ENCODE data around the gene NCKAP5L.
"Not testable (repeated sequence)": the region's sequence is repeated elsewhere in the genome, so short reads cannot be mapped to it uniquely, and the experiment has no call there.

NCKAP5L gene

DNA sequence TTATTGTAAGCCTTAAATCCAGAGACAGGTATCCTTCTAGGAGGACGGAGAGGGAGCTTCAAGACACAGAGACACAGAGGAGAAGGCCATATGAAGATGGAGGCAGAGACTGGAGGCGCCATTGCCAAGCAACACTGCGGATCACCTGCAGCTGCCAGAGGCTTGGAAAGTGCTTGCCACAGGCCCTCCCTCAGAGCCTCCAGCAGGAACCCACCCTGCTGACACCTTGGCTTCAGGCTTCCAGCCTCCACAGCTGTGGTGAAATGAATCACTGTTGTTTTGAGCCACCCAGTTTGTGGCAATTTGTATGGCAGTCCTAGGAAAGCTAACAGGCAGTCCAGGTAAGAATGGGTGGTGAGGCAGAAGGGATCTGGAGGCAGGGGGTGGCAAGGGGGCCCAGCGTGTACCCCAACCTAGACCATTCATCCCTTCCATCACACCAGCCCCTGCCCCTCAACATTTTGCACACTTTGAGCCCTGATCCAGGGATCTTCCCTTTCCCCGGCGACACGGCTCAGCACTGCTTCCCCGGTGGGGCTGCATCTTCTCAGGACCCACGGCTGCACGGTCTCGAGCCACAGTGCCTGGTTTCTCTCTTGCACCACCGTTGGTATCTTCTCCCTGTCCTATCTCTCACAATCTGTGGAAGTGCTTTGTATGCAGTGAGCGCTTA is 37.0 kb upstream of the NCKAP5L start:
- no peak for DNase-seq

DNA sequence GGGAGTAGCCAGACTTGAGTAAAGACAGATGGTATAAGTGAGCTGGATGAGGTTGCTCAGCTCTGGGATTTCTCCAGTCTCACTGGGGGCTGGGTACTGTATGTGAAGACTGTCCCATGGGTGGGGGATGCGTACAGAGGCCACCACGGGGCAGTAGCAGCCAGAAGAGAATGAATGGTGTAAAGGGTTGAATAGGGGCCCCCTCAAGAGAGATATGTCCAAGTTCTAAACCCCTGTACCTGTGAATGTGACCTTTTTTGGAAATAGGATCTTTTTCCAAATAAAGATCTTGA is 36.5 kb upstream of the NCKAP5L start:
- DNase-seq: no peak

DNA sequence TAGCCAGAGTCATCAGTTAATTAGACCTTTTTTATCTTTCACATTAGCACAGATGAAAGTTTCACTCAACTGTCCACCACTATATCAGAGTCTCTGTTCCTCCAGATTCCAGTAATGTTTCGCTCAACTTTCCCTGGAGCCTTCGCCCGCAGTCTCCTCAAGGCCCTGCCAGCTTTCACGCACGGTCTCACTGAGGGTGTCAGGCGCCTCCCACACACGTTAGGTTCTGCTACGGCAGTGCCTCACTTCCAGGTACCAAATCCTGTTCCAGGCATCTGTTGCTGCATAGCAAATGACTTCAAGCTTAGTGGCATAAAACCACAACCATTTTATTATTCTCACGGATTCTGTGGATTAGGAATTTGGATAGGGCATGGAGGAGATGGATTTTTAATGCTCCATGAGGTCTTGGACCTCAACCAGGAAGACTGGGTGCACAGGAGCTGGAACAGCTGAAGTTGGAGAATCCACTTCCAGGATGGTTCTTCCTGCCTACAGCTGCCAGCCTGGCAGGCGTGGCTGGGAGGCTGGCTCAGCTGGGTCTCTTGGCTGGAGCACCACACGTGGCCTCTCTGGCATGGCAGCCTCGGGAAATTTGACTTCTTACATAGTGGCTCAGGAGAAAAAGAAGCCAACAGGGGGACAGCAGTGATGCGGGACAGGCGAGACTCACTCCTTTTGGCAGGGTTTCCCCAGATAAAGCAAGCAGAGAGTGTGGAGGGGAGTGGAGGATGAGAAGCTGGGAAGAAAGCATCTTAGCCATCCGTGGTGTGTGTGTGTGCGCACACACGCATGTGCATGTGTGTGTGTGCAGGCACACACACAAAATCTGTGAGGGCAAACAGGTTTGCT is 36.0 kb upstream of the NCKAP5L start:
- DNase-seq: no peak

DNA sequence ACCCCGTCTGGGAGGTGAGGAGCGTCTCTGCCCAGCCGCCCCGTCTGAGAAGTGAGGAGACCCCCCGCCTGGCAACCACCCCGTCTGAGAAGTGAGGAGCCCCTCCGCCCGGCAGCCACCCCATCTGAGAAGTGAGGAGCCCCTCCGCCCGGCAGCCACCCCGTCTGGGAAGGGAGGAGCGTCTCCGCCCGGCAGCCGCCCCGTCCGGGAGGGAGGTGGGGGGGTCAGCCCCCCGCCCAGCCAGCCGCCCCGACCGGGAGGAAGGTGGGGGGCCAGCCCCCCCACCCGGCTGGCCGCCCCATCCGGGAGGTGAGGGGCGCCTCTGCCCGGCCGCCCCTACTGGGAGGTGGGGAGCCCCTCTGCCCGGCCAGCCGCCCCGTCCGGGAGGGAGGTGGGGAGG is 32.7 kb upstream of the NCKAP5L start:
- not testable (repeated sequence) for DNase-seq

DNA sequence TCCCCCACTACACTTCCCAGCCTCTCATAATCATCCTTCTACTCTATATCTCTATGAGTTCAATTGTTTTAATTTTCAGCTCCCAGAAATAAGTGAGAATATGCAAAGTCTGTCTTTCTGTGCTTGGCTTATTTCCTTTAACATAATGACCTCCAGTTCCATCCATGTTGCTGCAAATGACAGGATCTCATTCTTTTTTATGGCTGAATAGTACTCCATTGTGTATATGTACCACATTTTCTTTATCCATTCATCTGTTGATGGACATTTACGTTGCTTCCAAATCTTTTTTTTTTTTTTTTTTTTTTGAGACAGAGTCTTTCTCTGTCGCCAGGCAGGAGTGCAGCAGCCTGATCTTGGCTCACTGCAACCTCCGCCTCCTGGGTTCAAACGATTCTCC is 27.7 kb upstream of the NCKAP5L start:
- not testable (repeated sequence) for DNase-seq

DNA sequence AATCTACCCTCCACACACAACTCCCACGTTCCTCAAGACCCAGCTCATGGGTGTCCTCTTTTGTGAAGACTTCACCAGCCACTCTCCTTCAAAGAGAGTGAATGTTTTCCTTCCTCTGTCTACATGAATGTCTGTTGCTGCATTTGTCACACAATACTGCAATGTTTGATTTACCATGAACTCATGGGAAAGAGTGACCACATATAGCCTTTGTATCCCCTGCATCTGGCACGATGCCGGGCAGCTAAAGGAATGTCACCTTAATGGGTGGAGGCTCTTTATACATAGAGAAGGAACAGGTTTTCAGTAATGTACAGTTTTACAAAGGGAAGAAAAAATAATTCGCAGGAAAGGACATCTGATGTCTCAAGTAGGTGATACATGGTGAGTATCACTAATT is 26.8 kb upstream of the NCKAP5L start:
- DNase-seq: no peak

DNA sequence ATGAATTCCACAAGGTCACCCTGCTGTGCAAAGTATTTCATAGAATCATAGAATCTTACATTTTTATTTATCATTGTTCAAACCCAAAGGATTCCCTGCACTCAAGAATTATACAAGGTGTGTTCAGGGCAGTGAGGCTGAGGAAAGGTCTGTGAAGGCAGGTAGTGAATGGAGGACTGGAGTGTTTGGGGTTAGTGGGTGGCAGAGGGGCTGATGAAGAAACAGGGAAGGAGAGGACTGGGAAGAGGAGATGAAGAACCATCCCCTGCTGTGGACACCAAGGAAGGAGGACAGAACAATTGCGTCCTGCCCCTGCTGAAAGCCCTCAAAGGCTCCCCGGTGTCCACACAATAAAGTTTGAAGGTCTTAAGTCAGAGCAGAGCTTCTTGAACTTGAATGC is 25.5 kb upstream of the NCKAP5L start:
- DNase-seq: no peak

DNA sequence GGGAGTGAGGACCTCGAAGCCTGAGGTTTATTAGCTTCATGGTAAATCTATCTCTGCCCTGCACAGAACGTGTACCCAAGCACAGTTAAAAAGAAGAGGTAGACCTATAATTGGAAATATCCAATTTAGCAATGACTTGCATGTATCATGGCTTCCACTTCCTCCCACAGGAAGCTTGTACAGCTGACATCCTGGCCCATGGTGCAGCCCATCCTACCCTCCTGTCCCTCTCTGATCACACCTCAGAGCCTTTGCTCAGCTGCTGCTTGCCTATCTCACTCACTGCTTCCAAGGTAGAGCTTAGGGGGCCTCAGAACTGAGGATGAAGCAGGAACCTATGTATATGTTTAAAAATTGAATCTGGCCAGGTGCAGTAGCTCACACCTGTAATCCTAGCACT is 18.9 kb upstream of the NCKAP5L start:
- DNase-seq: no peak

DNA sequence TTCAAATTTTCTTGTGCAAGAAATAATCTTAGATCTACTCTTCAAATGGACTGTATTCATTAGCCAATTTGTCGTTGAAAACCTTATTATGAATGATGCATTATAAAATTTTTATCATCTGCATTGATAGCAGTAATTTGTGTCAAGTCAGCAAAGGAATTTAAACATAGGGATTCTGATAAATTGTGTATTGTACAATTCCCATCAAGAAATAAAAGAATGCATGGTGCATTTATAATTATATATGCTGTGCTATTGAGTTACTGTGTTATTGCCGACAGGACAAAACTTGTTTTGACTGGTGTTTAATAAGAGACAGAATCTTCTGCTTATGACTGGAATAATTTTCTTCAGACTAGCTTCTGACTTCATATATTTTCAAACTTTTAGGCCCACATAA is 17.8 kb upstream of the NCKAP5L start:
- DNase-seq: no peak

DNA sequence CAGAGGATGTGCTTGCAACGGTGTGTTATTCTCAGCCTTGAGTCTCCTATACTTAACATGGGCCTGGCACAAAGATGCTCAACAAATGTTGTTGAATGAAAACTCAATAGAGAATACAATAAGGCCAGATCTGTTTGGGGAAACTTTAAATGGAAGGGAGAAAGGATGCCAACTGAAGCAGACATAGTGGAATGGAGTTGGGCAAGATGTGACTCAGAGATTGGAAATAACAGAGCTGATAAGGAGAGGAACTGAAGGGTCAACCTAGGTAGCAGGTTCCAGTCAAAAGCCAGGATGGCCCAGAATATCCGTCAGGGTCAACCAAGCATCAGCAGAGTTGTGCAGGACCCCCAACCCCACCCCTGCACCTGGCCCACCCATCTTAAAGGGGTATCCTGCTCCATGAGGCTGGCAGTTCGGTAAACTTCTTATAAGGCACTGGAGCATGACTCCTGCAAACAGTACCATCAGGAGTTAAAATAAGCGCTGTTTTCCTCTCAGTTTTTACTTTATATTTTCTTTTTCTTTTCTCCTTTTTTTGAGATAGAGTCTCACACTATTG is 15.7 kb upstream of the NCKAP5L start:
- no peak for DNase-seq

DNA sequence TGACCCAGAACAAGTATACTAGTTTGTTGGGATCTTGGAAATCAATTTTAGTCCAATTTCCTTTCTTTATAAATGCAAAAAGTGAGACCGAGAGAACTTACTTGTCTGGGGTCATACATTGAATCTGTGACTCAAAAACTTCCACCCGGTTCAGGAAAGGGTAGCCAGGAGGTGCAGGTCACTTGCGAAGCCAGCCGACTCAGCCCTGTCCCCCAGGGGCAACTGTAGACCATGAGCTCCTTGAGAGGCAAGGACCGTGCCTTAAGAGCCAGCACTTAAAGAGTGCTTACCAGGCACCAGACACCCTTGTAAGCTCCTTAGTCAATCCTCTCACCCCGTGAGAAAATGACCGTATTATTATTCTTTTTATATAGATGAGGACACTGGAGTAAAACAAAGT is 15.2 kb upstream of the NCKAP5L start:
- DNase-seq: no peak

DNA sequence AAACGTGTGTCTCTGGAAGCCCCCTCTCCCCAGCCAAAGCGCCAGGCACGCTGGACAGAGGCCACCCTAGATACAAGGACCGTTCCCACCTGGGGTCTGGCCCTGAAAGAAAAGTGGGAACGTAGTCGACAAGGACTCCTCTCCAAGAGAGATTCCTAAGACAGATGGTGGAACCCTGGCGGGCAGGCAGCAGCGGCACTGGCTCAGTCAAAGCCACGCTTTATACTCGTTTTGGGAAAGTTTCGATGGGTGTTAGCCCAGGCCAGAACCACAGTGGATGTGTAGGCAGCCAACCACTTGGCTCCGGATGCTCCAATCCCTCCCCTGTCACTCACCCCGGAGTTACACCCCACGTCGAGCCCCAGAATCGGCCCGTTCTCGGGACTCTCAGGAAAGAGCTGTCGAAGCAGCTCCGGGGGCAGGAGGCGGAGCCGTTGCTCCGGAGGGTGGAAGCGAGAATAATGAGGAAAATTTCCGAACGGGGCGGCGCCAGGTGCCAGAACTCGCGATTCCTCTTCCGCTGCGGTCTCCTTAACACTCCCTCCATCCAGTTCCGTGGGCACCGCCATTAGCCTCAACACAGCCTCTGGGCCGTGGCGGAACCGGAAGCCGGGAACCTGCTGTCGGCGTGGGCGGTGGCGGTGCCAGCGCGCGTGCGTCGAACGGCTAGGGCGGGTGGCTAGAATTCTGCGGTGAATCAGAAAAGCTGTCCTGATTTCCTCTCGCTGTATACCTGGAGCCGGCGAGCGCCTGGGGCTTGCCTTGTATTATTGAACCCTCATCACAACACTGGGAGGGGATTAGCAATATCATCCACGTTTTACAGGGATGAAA is 14.5 kb upstream of the NCKAP5L start, which contains the start of gene BCDIN3D:
Gene BCDIN3D, minus strand, starts transcription at position 588 of the 834 bp plus-strand sequence. Its CDS starts 19 bp downstream, at position 569.
- DNase-seq: peak; percentile 94

DNA sequence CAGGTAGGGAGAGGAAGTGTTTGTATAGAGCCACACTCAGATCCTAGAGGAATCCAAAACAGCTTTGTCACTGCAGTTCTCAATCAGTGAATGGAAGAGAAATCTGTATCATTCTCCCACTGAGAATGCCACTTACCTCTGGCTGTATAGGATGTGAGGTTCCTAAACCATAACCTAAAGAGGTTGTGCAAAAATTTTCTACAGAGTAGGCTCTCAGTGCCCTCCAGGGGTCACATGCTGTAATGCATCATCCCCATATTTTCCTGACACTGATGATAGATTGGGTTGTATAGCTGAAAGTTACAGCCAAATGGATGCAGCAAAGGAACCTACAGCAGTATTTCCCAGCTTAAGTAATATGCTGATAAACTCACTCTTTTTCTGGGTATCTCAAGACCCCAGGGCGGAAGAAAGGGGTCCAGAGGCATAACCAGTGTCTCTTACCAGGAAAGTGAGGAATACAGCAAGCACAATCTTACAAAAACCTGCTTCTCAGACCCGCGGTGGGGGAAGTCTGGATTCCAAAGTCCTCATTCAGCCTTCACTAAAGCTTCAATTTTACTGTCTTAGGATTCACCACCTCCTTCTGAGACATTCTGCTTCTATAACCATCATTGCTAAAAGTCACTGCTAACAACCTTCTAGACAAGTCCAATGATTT is 10.9 kb upstream of the NCKAP5L start:
- DNase-seq: peak; percentile 50

DNA sequence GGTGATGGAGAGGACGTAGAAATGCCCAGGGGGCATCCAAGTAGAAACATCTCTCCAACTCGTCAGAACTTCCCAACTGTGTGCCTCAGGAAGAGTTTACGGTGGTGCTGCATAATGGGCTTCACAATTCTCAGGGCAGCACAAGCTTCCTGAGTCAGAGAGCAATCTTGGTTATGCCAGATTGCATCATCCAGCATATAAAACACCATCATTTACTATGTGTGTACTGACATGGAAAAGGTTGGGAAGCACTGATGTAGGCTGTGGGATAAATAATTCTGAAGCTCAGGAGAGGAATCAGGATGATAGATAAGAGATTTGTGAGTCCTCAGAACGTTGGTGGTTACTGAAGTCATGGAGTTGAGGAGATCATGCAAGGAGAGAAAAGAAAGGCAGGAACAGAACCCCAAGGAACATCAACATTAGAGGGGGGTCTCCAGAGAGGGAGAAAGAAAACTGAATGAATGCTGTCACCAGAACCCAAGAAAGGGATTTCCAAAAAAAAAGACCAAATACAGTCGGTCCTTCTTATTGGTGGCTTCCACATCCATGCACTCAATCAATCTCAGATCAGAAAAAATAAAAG is 4.7 kb upstream of the NCKAP5L start:
- no peak for DNase-seq

DNA sequence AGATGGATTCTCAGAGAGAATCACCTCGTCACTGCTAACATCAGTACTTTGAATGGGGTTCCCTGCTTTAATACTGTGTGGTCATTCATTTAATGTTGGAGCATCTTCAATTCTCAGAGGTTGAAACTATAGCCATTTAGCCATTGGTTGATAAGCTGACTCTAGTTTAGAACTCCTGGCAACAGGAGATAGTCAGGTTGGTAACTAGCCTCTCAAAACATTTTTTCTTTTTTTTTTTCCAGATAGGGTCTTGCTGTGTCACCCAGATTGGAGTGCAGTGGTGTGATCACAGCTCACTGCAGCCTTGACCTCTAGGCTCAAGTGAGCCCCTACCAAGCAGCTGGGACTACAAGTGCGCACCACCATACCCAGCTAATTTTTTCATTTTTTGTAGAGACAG is 3.5 kb upstream of the NCKAP5L start:
- no peak for DNase-seq

DNA sequence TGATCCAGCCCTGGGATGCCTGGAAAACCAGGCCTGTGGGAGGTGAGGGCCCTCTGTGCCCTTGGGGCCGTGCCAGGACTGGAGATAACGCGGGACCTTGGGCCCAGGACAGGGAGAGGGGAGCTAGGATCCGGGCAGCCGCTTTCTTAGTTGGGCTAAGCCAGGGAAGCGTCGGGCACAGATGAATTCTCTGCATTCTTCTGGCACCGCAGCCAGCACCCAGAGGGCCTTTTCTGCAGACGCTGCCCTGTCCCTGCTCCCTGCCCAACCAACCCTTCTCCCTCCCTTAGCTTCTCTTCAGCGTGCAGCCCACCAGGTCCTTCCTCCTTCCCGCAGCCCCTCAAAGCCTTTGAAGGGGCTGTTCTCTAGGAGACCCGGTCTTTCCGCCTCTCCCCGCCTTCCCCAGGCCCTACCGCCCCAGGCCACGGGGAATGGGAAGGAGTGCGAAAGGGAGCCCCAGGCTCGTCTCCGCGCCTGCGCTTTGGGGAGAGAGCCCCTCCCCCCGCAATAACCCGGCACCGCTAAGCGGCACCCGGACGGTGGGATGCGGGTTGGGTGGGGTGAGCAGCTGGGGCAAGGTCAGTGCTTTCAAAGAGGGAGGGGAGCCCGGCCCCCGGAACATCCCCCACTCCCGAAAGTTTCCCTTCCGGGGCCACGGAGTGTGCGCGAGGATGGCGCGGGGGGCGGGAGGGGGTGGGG is 663 bp downstream of the NCKAP5L start:
- DNase-seq: peak; percentile 64

DNA sequence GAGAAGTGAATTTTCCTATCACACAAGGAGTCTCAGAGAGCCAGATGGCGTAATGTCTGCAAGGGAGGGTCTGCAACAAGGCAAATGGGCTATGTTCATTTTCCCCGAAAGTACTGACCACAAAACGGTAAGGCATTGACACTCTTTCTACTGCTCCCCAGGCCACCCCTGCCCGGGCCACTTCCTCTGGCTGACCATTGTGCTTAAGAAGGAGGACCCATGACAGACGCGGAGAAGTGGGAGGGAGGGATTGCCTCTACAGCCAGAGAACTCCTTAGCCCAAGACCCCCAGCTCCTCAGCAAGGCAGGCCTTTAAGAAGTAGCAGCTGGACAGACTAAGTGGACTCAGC is 1.2 kb downstream of the NCKAP5L start:
- DNase-seq: no peak

DNA sequence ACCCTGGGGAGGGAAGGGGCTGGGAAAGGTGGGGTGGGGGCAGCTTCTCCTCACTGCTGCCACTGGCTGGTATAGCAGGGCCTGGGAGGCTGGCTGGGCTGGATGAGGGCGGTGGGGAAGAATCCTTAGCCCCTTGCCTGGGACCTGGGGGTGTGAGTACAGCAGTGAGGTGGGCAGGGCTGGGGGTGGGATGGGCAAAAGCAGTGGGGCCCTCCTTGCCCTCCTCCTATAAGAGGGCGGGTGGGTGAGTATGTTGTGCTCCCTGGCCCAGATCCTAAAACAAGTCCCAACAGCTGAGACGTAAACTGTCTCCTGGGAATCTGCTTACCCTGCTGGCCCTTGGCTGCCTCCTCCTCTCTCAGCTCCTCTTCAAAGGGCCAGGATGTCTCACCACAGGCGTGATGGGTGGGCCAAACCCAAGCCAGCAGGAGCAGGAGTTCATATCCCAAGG is 2.2 kb downstream of the NCKAP5L start:
- no peak for DNase-seq

DNA sequence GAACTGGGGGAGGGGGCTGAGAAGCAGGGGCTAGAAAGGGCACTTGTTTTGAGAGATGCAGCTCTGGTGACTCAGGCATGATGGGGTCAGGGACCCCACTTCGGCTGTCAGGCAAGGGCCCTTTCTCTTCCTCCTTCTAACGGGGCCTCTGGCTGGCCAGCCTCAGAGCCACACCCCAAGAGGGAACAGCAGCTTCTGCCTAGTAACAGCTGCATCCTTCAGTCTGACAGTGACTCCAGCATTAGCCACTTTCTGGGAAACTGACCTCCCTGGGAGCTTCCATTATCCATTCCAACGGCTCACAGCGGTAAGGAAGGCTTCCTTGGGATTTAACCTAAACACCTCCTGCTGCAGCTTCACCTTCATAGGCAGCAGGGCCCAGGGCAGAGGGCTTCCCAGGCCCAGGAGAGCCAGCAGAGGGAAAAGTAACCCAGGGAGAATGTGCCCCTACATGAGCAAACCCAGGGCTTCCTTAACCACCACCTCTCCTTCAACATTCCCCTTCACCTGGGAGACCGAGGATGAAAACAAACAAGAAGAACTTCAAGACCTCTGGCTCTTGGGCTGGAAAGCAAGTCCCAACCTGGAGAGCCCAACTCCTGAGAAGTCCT is 2.7 kb downstream of the NCKAP5L start:
- no peak for DNase-seq

DNA sequence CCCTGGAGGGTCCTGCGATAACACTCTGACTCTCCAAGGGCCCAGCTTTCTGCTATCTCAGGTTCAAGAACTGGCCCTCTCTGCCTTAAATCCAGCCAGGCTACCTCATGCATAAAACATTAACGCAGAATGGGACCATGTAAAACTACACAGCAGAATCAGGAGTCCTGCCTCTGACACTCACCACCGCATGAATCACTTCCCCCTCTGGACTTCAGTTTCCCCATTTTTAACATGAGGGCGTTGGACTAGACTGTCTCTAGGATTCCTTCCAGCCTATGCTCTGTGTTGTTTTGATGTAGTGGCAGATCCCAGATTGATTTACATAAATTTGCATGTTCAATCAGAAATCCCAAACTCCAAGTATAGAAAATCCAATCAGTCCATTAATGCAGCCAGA is 3.3 kb downstream of the NCKAP5L start:
- no peak for DNase-seq

DNA sequence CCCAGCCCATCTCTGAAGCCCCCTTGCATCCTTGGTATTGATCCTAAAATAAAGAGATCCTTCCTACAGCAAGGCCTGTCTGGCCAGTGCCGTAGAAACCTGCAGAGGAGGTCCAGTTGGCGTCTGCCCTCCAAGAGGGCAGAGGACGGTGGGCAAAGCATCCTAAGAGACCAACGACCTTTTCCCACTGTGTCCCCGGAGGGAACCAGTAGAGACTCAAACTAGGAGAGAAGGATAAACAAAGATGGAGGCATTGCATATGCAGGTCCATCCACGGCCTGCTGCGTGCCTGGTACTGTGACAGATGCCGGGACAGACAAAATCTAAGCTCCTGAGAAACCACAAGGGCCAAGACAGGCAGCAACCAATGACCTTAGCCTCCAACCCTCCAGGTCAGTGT is 3.8 kb downstream of the NCKAP5L start:
- no peak for DNase-seq
